GM23248 (cell line): Measurements from ENCODE around the gene AGBL3. TPM values are rescaled to one million over a fixed set of nuclear protein-coding genes. Genes with fewer than 3 reads are reported as not detected.
"Not testable (repeated sequence)": the region's sequence is repeated elsewhere in the genome, so short reads cannot be mapped to it uniquely, and the experiment has no call there.

Source experiments
- DNase-seq: peaks from one replicate; pipeline ENCODE4 v3.0.0-alpha.2; 2015
- H2AFZ ChIP-seq: fragments of 200-600 bp; sonication (generic); 2 replicates; pipeline ENCODE4 v1.6.1; 2016; ENCODE audit warnings: antibody characterized with exemption
- H3F3A ChIP-seq: fragments of 200-600 bp; sonication (generic); 2 replicates; pipeline ENCODE4 v1.6.1; 2016; ENCODE audit warnings: mild to moderate bottlenecking, antibody characterized with exemption, mixed run types; ENCODE audit not compliant: insufficient read depth
- H3K27ac ChIP-seq: fragments of 200-600 bp; sonication (generic); 2 replicates; pipeline ENCODE4 v1.5.1; 2016; ENCODE audit warnings: mild to moderate bottlenecking
- H3K27me3 ChIP-seq: fragments of 200-600 bp; sonication (generic); replicated peaks from 2 replicates; pipeline ENCODE4 v1.6.1; 2016; ENCODE audit warnings: mild to moderate bottlenecking; ENCODE audit not compliant: insufficient read depth
- H3K36me3 ChIP-seq: fragments of 200-600 bp; sonication (generic); 2 replicates; pipeline ENCODE4 v1.6.1; 2016; ENCODE audit warnings: low read depth, mild to moderate bottlenecking
- H3K4me1 ChIP-seq: fragments of 200-600 bp; sonication (generic); 2 replicates; pipeline ENCODE4 v1.6.1; 2016; ENCODE audit warnings: mild to moderate bottlenecking; ENCODE audit not compliant: insufficient read depth
- H3K4me2 ChIP-seq: fragments of 200-600 bp; sonication (generic); one replicate; pipeline ENCODE4 v1.6.1; 2016; ENCODE audit warnings: mild to moderate bottlenecking; ENCODE audit not compliant: unreplicated experiment
- H3K4me3 ChIP-seq: fragments of 200-600 bp; sonication (generic); 2 replicates; pipeline ENCODE4 v1.5.1; 2016; ENCODE audit warnings: mild to moderate bottlenecking
- H3K79me2 ChIP-seq: fragments of 200-600 bp; sonication (generic); 2 replicates; pipeline ENCODE4 v1.6.1; 2016; ENCODE audit warnings: mild to moderate bottlenecking; ENCODE audit not compliant: insufficient read depth
- H3K9ac ChIP-seq: fragments of 200-600 bp; sonication (generic); 2 replicates; pipeline ENCODE4 v1.6.1; 2016; ENCODE audit warnings: mild to moderate bottlenecking
- H3K9me2 ChIP-seq: fragments of 200-600 bp; sonication (generic); 2 replicates; pipeline ENCODE4 v1.6.1; 2016; ENCODE audit warnings: mixed run types, mild to moderate bottlenecking, moderate library complexity; ENCODE audit not compliant: insufficient read depth
- H3K9me3 ChIP-seq: fragments of 200-600 bp; sonication (generic); one replicate; pipeline ENCODE4 v1.6.1; 2017; ENCODE audit warnings: low read depth
- H4K20me1 ChIP-seq: fragments of 200-600 bp; sonication (generic); 2 replicates; pipeline ENCODE4 v1.6.0; 2016; ENCODE audit not compliant: insufficient read depth
- EZH2 ChIP-seq: fragments of 200-600 bp; sonication (generic); IDR thresholded peaks from 2 replicates; pipeline ENCODE4 v1.6.1; 2018; ENCODE audit warnings: antibody characterized with exemption, mild to moderate bottlenecking; ENCODE audit not compliant: insufficient read depth, poor library complexity, severe bottlenecking
- EZH2phosphoT487 ChIP-seq: fragments of 200-600 bp; sonication (generic); IDR thresholded peaks from 2 replicates; pipeline ENCODE4 v1.6.1; 2018; ENCODE audit warnings: antibody characterized with exemption, moderate library complexity, mild to moderate bottlenecking, low read depth; ENCODE audit not compliant: insufficient read depth
- WGBS, 2 experiments: methylation state at CpG; one replicate each; pipeline ENCODE4 v1.1.6; 2015 to 2017; ENCODE audit warnings: low lambda C conversion rate in 2 of 2, low coverage in 1 of 2; ENCODE audit errors: missing lambda C conversion rate in 2 of 2; 5-methylcytosine and 5-hydroxymethylcytosine counted together
- in situ Hi-C: fragments of 300-500 bp; cut with MboI; formaldehyde crosslinking; loops from 2 replicates; pipeline ENCODE4 v1.15.0; 2020
- polyA plus RNA-seq: library from polyadenylated mRNA; unstranded; fragments of >200 nt; fragmentation: Nextera tagmentation; extraction: Ambion mirVana; gene quantifications from 2 replicates; pipeline ENCODE4 v1.2.1, GENCODE V29; 2016
- total RNA-seq: library from RNA; depleted of rRNA; stranded (reverse); fragments of >200 nt; shearing (Covaris generic); gene quantifications from 2 replicates; pipeline ENCODE4 v1.2.3, GENCODE V29; 2014

The AGBL3 gene
- total and polyA plus RNA-seq, 2 experiments from 2014 or later = 1.4 to 2.4 TPM

GRCh38 chr7:135035252-135035651 is 48.9 kb downstream of the AGBL3 start:
- WGBS, 2 experiments = 55 to 63% methylated on average over 2 of the region's 2 CpGs
- Histone ChIP-seq H3K79me2 (no peaks in the 10 kb centered on the region), H3K9ac (no peak overlapping the region), H3K4me2 (no peak overlapping the region), H3K9me2 (no peaks in the 10 kb centered on the region), H2AFZ (no peak overlapping the region), H3K4me1 (no peaks in the 10 kb centered on the region), H3K4me3 (no peak overlapping the region), H3K27ac (no peak overlapping the region), H3K27me3 (no peaks in the 10 kb centered on the region), H4K20me1 (no peaks in the 10 kb centered on the region), H3K9me3 (no peaks in the 10 kb centered on the region), H3F3A (no peaks in the 10 kb centered on the region), H3K36me3 (no peaks in the 10 kb centered on the region)
- in situ Hi-C loops = no loop called here
- no peak for DNase-seq
- TF ChIP-seq EZH2phosphoT487 (no peak), EZH2 (no peak)

GRCh38 chr7:135067017-135067416 is 80.7 kb downstream of the AGBL3 start:
- H3K9me2 ChIP-seq, H3K27me3 ChIP-seq, H3K4me1 ChIP-seq, H4K20me1 ChIP-seq, DNase-seq, H3K4me2 ChIP-seq, in situ Hi-C loops, H3K4me3 ChIP-seq, H3K9me3 ChIP-seq, H3K36me3 ChIP-seq, H2AFZ ChIP-seq, H3K9ac ChIP-seq, H3K79me2 ChIP-seq, H3K27ac ChIP-seq, H3F3A ChIP-seq: not testable (repeated sequence)
- WGBS, 2 experiments = 47 to 57% methylated on average over 12 of the region's 12 CpGs

- H4K20me1 ChIP-seq = no peaks in the 10 kb centered on the region
- no peak overlapping the region for H3K4me3 ChIP-seq
- no peaks in the 10 kb centered on the region for H3K9me3 ChIP-seq
- no peak for TF ChIP-seq EZH2
- TF ChIP-seq EZH2phosphoT487 = no peak
- in situ Hi-C loops = no loop called here
- H3K79me2 ChIP-seq = no peaks in the 10 kb centered on the region
- H3K9me2 ChIP-seq = no peaks in the 10 kb centered on the region
- H3K4me2 ChIP-seq = no peak overlapping the region
- no peak overlapping the region for H2AFZ ChIP-seq
- 74 to 75% methylated on average over 1 of the region's 1 CpG for WGBS, 2 experiments
- H3K9ac ChIP-seq = no peak overlapping the region
- no peaks in the 10 kb centered on the region for H3F3A ChIP-seq
- H3K4me1 ChIP-seq = no peaks in the 10 kb centered on the region
- H3K36me3 ChIP-seq = no peaks in the 10 kb centered on the region
- DNase-seq = no peak
- H3K27me3 ChIP-seq = no peaks in the 10 kb centered on the region
- no peak overlapping the region for H3K27ac ChIP-seq
Measured at GRCh38 chr7:135074096-135074495, 87.8 kb downstream of the AGBL3 start.

- no peaks in the 10 kb centered on the region for H4K20me1 ChIP-seq
- TF ChIP-seq EZH2phosphoT487 (no peak), EZH2 (no peak)
- H3K27me3 ChIP-seq = no peaks in the 10 kb centered on the region
- H3K9ac ChIP-seq = no peak overlapping the region
- no peak overlapping the region for H2AFZ ChIP-seq
- no peaks in the 10 kb centered on the region for H3K79me2 ChIP-seq
- no peaks in the 10 kb centered on the region for H3K9me2 ChIP-seq
- WGBS, 2 experiments = 50 to 54% methylated on average over 1 of the region's 1 CpG
- no peak overlapping the region for H3K4me3 ChIP-seq
- DNase-seq = no peak
- in situ Hi-C loops = no loop called here
- H3K36me3 ChIP-seq = no peaks in the 10 kb centered on the region
- H3K4me2 ChIP-seq = no peak overlapping the region
- no peaks in the 10 kb centered on the region for H3F3A ChIP-seq
- H3K9me3 ChIP-seq = no peaks in the 10 kb centered on the region
- H3K4me1 ChIP-seq = no peaks in the 10 kb centered on the region
- H3K27ac ChIP-seq = no peak overlapping the region
Measured at GRCh38 chr7:135074531-135074930, 88.2 kb downstream of the AGBL3 start.

GRCh38 chr7:135075716-135076115 is 89.4 kb downstream of the AGBL3 start:
- Histone ChIP-seq H3K36me3 (no peaks in the 10 kb centered on the region), H3K4me2 (no peak overlapping the region), H3F3A (no peaks in the 10 kb centered on the region), H3K4me3 (no peak overlapping the region), H3K9ac (no peak overlapping the region), H3K9me2 (no peaks in the 10 kb centered on the region), H4K20me1 (no peaks in the 10 kb centered on the region), H3K4me1 (no peaks in the 10 kb centered on the region), H3K27ac (no peak overlapping the region), H3K79me2 (no peaks in the 10 kb centered on the region), H3K9me3 (no peaks in the 10 kb centered on the region), H3K27me3 (no peaks in the 10 kb centered on the region), H2AFZ (no peak overlapping the region)
- TF ChIP-seq EZH2 (no peak), EZH2phosphoT487 (no peak)
- in situ Hi-C loops = no loop called here
- no peak for DNase-seq
- WGBS, 2 experiments = 52 to 54% methylated on average over 3 of the region's 3 CpGs
